ENCODE data around the gene ING5. TPM values are rescaled to one million over a fixed set of nuclear protein-coding genes. Genes with fewer than 3 reads are reported as not detected.

Gene ING5
- total RNA-seq, 1 experiment from 2014 or later = 12.8 TPM

GRCh38 chr2:241760301-241760771 is 58.5 kb downstream of the ING5 start:
- no peak for DNase-seq (ENCODE audit: low spot score)

GRCh38 chr2:241762321-241762932 is 60.6 kb downstream of the ING5 start:
- no peak for DNase-seq (ENCODE audit: low spot score)

GRCh38 chr2:241762933-241763369 is 61.1 kb downstream of the ING5 start:
- peak; percentile 25 for DNase-seq (ENCODE audit: low spot score)

GRCh38 chr2:241763551-241764274 is 61.9 kb downstream of the ING5 start:
- no peak for DNase-seq (ENCODE audit: low spot score)

GRCh38 chr2:241764275-241765241 is 62.7 kb downstream of the ING5 start:
- no peak for DNase-seq (ENCODE audit: low spot score)

- DNase-seq (ENCODE audit: low spot score) = no peak
Measured at GRCh38 chr2:241767464-241768250, 65.8 kb downstream of the ING5 start.

- DNase-seq (ENCODE audit: low spot score) = no peak
Measured at GRCh38 chr2:241768251-241768711, 66.4 kb downstream of the ING5 start.

- no peak for DNase-seq (ENCODE audit: low spot score)
Measured at GRCh38 chr2:241768850-241769249, 67.0 kb downstream of the ING5 start.

- DNase-seq (ENCODE audit: low spot score) = no peak
Measured at GRCh38 chr2:241769819-241770184, 68.0 kb downstream of the ING5 start.

GRCh38 chr2:241770185-241770935 is 68.5 kb downstream of the ING5 start:
- DNase-seq (ENCODE audit: low spot score) = no peak

GRCh38 chr2:241770936-241771285 is 69.1 kb downstream of the ING5 start:
- DNase-seq (ENCODE audit: low spot score) = no peak

GRCh38 chr2:241771286-241772062 is 69.6 kb downstream of the ING5 start:
- no peak for DNase-seq (ENCODE audit: low spot score)

GRCh38 chr2:241772063-241772499 is 70.2 kb downstream of the ING5 start:
- no peak for DNase-seq (ENCODE audit: low spot score)

- no peak for DNase-seq (ENCODE audit: low spot score)
Measured at GRCh38 chr2:241773511-241774418, 71.9 kb downstream of the ING5 start.

- peak; percentile 98 for DNase-seq (ENCODE audit: low spot score)
Measured at GRCh38 chr2:241774419-241775222, 72.8 kb downstream of the ING5 start.

GRCh38 chr2:241775223-241776177 is 73.7 kb downstream of the ING5 start:
- DNase-seq (ENCODE audit: low spot score) = peak; percentile 69
